ENCODE measurements around the gene CPNE7.
"Not testable (repeated sequence)": the region's sequence is repeated elsewhere in the genome, so short reads cannot be mapped to it uniquely, and the experiment has no call there.

The CPNE7 gene

DNA sequence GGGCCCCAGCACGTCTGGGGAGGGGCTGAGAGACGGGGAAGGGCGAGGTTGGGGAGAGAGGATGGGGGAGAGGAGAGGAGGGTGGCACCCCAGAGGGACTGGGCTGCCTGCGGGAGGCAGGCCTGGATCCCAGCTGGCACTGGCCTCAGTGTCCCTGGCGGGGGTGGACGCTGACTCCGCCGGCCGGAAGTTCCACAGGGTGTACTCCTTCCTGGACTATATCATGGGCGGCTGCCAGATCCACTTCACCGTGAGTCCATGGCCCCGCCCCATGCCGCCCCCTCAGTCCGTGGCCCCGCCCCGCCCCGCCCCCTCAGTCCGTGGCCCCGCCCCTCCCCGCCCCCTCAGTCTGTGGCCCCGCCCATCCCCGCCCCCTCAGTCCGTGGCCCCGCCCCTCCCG lies 11.3 kb downstream of the CPNE7 start:
- H3K27me3 ChIP-seq (ENCODE audit: control insufficient read depth, insufficient read depth, low read length): no peaks in the 10 kb centered on the region
- H3K27ac ChIP-seq: no peak overlapping the region

DNA sequence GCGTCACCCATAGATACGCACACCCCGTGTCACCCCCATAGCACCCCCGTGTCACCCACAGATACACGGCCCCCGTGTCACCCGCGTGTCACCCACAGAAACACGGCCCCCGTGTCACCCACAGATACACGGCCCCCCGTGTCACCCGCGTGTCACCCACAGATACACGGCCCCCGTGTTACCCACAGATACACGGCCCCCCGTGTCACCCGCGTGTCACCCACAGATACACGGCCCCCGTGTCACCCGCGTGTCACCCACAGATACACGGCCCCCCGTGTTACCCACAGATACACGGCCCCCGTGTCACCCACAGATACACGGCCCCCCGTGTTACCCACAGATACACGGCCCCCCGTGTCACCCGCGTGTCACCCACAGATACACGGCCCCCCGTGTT lies 12.1 kb downstream of the CPNE7 start:
- H3K4me1 ChIP-seq; H2AFZ ChIP-seq; H3K27me3 ChIP-seq (ENCODE audit: control insufficient read depth, insufficient read depth, low read length); H3K36me3 ChIP-seq (ENCODE audit: control insufficient read depth, insufficient read depth, low read length); H3K4me3 ChIP-seq (ENCODE audit: low read depth, low read length); H3K79me2 ChIP-seq; H3K9ac ChIP-seq; H3K27ac ChIP-seq; H3K4me2 ChIP-seq (ENCODE audit: low read length); H3K9me3 ChIP-seq (ENCODE audit: control insufficient read depth, low read length): not testable (repeated sequence)

More for the DNA sequence above, 11.3 kb downstream of the CPNE7 start:
- Histone ChIP-seq H3K9ac (no peak overlapping the region), H2AFZ (no peak overlapping the region), H3K4me2 (ENCODE audit: low read length) (no peak overlapping the region), H3K4me3 (ENCODE audit: low read depth, low read length) (no peak overlapping the region), H3K79me2 (no peaks in the 10 kb centered on the region), H3K36me3 (ENCODE audit: control insufficient read depth, insufficient read depth, low read length) (no peaks in the 10 kb centered on the region), H3K9me3 (ENCODE audit: control insufficient read depth, low read length) (no peaks in the 10 kb centered on the region), H3K4me1 (no peaks in the 10 kb centered on the region)
- TF ChIP-seq CTCF (IDR thresholded peaks at IDR 0.05): no peak

DNA sequence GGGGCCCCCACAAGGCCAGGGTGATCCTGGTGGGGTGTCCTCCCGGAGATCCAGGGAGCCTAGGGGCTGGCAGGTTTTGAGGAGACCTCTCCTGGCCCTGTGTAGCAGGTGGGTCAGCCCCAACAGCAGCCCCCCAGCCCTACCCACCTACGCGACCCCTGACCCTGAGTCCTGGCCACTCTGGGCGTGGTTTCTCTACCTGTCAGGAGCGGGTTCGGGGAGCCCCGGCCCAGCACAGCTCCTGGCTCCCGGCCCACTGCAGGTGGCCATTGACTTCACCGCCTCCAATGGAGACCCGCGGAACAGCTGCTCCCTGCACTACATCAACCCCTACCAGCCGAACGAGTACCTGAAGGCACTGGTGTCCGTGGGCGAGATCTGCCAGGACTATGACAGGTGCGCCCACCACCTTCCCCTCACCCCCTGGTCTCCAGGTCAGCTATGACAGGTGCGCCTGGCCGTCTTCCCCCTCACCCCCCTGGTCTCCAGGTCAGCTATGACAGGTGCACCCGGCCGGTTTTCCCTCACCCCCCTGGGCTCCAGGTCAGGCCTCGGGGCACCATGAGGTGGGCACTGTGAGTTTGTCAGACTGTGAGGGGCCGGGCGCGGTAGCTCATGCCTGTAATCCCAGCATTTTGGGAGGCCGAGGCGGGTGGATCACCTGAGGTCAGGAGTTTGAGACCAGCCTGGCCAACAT lies 13.0 kb downstream of the CPNE7 start:
- Histone ChIP-seq H2AFZ (no peak overlapping the region), H3K9me3 (ENCODE audit: control insufficient read depth, low read length) (no peaks in the 10 kb centered on the region), H3K79me2 (no peaks in the 10 kb centered on the region), H3K27me3 (ENCODE audit: control insufficient read depth, insufficient read depth, low read length) (no peaks in the 10 kb centered on the region), H3K4me1 (no peaks in the 10 kb centered on the region), H3K4me2 (ENCODE audit: low read length) (no peak overlapping the region), H3K36me3 (ENCODE audit: control insufficient read depth, insufficient read depth, low read length) (no peaks in the 10 kb centered on the region), H3K27ac (no peak overlapping the region), H3K9ac (no peak overlapping the region), H3K4me3 (ENCODE audit: low read depth, low read length) (no peak overlapping the region)
- no peak for TF ChIP-seq CTCF (IDR thresholded peaks at IDR 0.05)

- Histone ChIP-seq H3K27me3 (ENCODE audit: control insufficient read depth, insufficient read depth, low read length) (no peaks in the 10 kb centered on the region), H3K9ac (no peak overlapping the region), H3K4me2 (ENCODE audit: low read length) (no peak overlapping the region), H2AFZ (no peak overlapping the region), H3K36me3 (ENCODE audit: control insufficient read depth, insufficient read depth, low read length) (no peaks in the 10 kb centered on the region), H3K4me3 (ENCODE audit: low read depth, low read length) (no peak overlapping the region), H3K4me1 (no peaks in the 10 kb centered on the region), H3K27ac (no peak overlapping the region), H3K79me2 (no peaks in the 10 kb centered on the region), H3K9me3 (ENCODE audit: control insufficient read depth, low read length) (no peaks in the 10 kb centered on the region)
- no peak for TF ChIP-seq CTCF (IDR thresholded peaks at IDR 0.05)
Measured at GRCh38 chr16:89589241-89589926, 13.8 kb downstream of the CPNE7 start.

DNA sequence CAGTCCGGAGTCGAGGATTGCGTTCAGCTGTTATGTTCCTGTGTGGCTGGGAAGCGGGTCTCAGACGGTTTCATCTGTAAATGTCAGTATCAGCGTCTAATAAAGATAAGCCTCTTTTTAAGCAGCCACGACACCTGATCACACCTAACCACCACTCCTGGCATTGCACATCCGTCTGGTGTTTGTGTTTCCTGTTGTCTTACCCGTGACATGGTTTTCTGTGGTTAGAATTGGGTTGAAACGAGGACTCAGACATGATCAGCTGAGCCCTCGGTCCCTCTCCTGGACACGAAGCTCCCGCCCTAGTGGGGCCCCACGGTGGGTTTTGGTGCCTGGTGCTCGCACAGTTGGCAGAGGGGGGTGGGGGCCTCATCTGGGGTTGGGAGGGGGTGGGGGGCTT lies 18.3 kb downstream of the CPNE7 start:
- Histone ChIP-seq H3K79me2 (no peaks in the 10 kb centered on the region), H3K4me2 (ENCODE audit: low read length) (no peak overlapping the region), H3K27ac (no peak overlapping the region), H3K27me3 (ENCODE audit: control insufficient read depth, insufficient read depth, low read length) (no peaks in the 10 kb centered on the region), H2AFZ (no peak overlapping the region), H3K9ac (no peak overlapping the region), H3K9me3 (ENCODE audit: control insufficient read depth, low read length) (no peaks in the 10 kb centered on the region), H3K4me1 (no peaks in the 10 kb centered on the region), H3K4me3 (ENCODE audit: low read depth, low read length) (no peak overlapping the region), H3K36me3 (ENCODE audit: control insufficient read depth, insufficient read depth, low read length) (no peaks in the 10 kb centered on the region)
- TF ChIP-seq CTCF (IDR thresholded peaks at IDR 0.05): no peak
